ENCODE results near the gene NSMCE4A. TPM values are rescaled to one million over a fixed set of nuclear protein-coding genes. Genes with fewer than 3 reads are reported as not detected.
"Not testable (repeated sequence)": the region's sequence is repeated elsewhere in the genome, so short reads cannot be mapped to it uniquely, and the experiment has no call there.

Gene NSMCE4A
- total RNA-seq (10 to 100 TPM; 71.2 to 74.8 TPM), polyA plus RNA-seq (10 to 100 TPM; 57.0 to 69.9 TPM)

- H3K4me1 ChIP-seq (ENCODE audit: insufficient read depth, low read length) = peaks cover 20% of the 10 kb centered on the region
- peak within 1 kb of the TSS in 4 of 7 donors; percentile 7 to 62 (median 29) for H3K27ac Mint-ChIP-seq
- no peaks in the 10 kb centered on the region for H3K9me3 Mint-ChIP-seq
- ChIA-PET CTCF (ENCODE audit: partially characterized antibody) (interaction anchor here (0.9 to 1.7 kb wide), 5 partner anchors 8 to 47 kb away, joined by 3 to 11 read pairs (median 3); partner anchors contain the start of gene ATE1), POLR2A (ENCODE audit: partially characterized antibody) (interaction anchor here (1.0 to 2.1 kb wide), 3 partner anchors 12 to 47 kb away, joined by 3 to 11 read pairs (median 6); partner anchors contain the start of gene ATE1)
- H3K4me3 Mint-ChIP-seq = peak within 1 kb of the TSS; percentile 78 to 87 (median 83)
- DNase-seq = peak; percentile 59 to 72 (median 65)
- peak within 1 kb of the TSS; percentile 62 for H3K27ac ChIP-seq (ENCODE audit: low read depth, low read length)
- intact Hi-C loops (cut with micrococcal nuclease) = loop anchor here (1.0 kb wide), 1 partner anchor 46 kb away; the partner anchor contains the start of gene ATE1
- peak within 1 kb of the TSS; percentile 52 to 77 for H3K4me3 ChIP-seq (ENCODE audit: low read length in 2 of 2)
- no peaks in the 10 kb centered on the region for H3K27me3 Mint-ChIP-seq
- H3K36me3 ChIP-seq (ENCODE audit: insufficient read depth, low read length) = peaks cover 6% of the 10 kb centered on the region
- H3K4me1 Mint-ChIP-seq = peaks cover 14 to 34% (median 20%) of the 10 kb centered on the region in 4 donors
- no peaks in the 10 kb centered on the region for H3K27me3 ChIP-seq (ENCODE audit: insufficient read depth, low read length)
- H3K36me3 Mint-ChIP-seq = peaks cover 13 to 15% of the 10 kb centered on the region in 2 donors
- H3K9me3 ChIP-seq (ENCODE audit: control insufficient read depth in 1 of 2, low read length in 2 of 2) = no peaks in the 10 kb centered on the region
Observed at GRCh38 chr10:121974535-121975294, at the start of gene NSMCE4A. TSS of gene NSMCE4A (minus strand) at chr10:121975217. CDS start at chr10:121975165, 52 bp downstream.

GRCh38 chr10:122023257-122023656 lies 48.2 kb upstream of the NSMCE4A start:
- H3K36me3 ChIP-seq (ENCODE audit: insufficient read depth, low read length); intact Hi-C loops (cut with micrococcal nuclease); H3K27ac Mint-ChIP-seq; H3K27me3 Mint-ChIP-seq; H3K27ac ChIP-seq (ENCODE audit: low read depth, low read length); H3K36me3 Mint-ChIP-seq; H3K4me3 ChIP-seq (ENCODE audit: low read length in 2 of 2); H3K9me3 ChIP-seq (ENCODE audit: control insufficient read depth in 1 of 2, low read length in 2 of 2); H3K9me3 Mint-ChIP-seq; DNase-seq; POLR2A ChIA-PET (ENCODE audit: partially characterized antibody); H3K4me3 Mint-ChIP-seq; H3K27me3 ChIP-seq (ENCODE audit: insufficient read depth, low read length); H3K4me1 Mint-ChIP-seq; H3K4me1 ChIP-seq (ENCODE audit: insufficient read depth, low read length): not testable (repeated sequence)
- CTCF ChIA-PET (ENCODE audit: partially characterized antibody) = interaction anchor here (1.7 kb wide), 1 partner anchor 12 kb away, joined by 3 read pairs; no protein-coding TSS in a partner anchor

- CTCF ChIA-PET (ENCODE audit: partially characterized antibody) = interaction anchor here (1.7 kb wide), 1 partner anchor 11 kb away, joined by 3 read pairs; no protein-coding TSS in a partner anchor
Observed at GRCh38 chr10:122022276-122022675, 47.3 kb upstream of the NSMCE4A start.

GRCh38 chr10:122021828-122022227 lies 46.8 kb upstream of the NSMCE4A start:
- Histone ChIP-seq H3K4me1 (ENCODE audit: insufficient read depth, low read length) (no peaks in the 10 kb centered on the region), H3K27me3 (ENCODE audit: insufficient read depth, low read length) (no peaks in the 10 kb centered on the region), H3K27ac (ENCODE audit: low read depth, low read length) (no peak overlapping the region), H3K36me3 (ENCODE audit: insufficient read depth, low read length) (no peaks in the 10 kb centered on the region), H3K9me3 (ENCODE audit: control insufficient read depth in 1 of 2, low read length in 2 of 2) (no peaks in the 10 kb centered on the region), H3K4me3 (ENCODE audit: low read length in 2 of 2) (no peak overlapping the region)
- Mint-ChIP-seq H3K4me1 (peaks cover 0 to 1% (median 0%) of the 10 kb centered on the region in 4 donors), H3K27me3 (peaks cover 3% of the 10 kb centered on the region in 2 donors), H3K27ac (peak overlapping the region in 1 of 7 donors; percentile 37), H3K36me3 (no peaks in the 10 kb centered on the region), H3K4me3 (no peak overlapping the region), H3K9me3 (peaks cover 0 to 5% (median 0%) of the 10 kb centered on the region in 8 donors)
- intact Hi-C loops (cut with micrococcal nuclease) = no loop called here
- CTCF ChIA-PET (ENCODE audit: partially characterized antibody) = interaction anchor here (1.7 kb wide), 1 partner anchor 11 kb away, joined by 3 read pairs; no protein-coding TSS in a partner anchor
- no peak for DNase-seq
- POLR2A ChIA-PET (ENCODE audit: partially characterized antibody) = no interaction called here

More at GRCh38 chr10:122022276-122022675, 47.3 kb upstream of the NSMCE4A start:
- H3K27ac Mint-ChIP-seq = no peak overlapping the region
- Histone ChIP-seq H3K27me3 (ENCODE audit: insufficient read depth, low read length) (no peaks in the 10 kb centered on the region), H3K4me1 (ENCODE audit: insufficient read depth, low read length) (no peaks in the 10 kb centered on the region), H3K27ac (ENCODE audit: low read depth, low read length) (no peak overlapping the region), H3K9me3 (ENCODE audit: control insufficient read depth in 1 of 2, low read length in 2 of 2) (no peaks in the 10 kb centered on the region), H3K36me3 (ENCODE audit: insufficient read depth, low read length) (no peaks in the 10 kb centered on the region), H3K4me3 (ENCODE audit: low read length in 2 of 2) (no peak overlapping the region)
- H3K9me3 Mint-ChIP-seq = peaks cover 0 to 2% (median 0%) of the 10 kb centered on the region in 8 donors
- H3K4me1 Mint-ChIP-seq = peaks cover 0 to 1% (median 0%) of the 10 kb centered on the region in 4 donors
- DNase-seq = no peak
- no peak overlapping the region for H3K4me3 Mint-ChIP-seq
- intact Hi-C loops (cut with micrococcal nuclease) = no loop called here
- POLR2A ChIA-PET (ENCODE audit: partially characterized antibody) = no interaction called here
- peaks cover 2 to 3% of the 10 kb centered on the region in 2 donors for H3K27me3 Mint-ChIP-seq
- no peaks in the 10 kb centered on the region for H3K36me3 Mint-ChIP-seq

- no peak for DNase-seq
- peak overlapping the region in 1 of 7 donors; percentile 29 for H3K27ac Mint-ChIP-seq
- no peaks in the 10 kb centered on the region for H3K36me3 Mint-ChIP-seq
- Histone ChIP-seq H3K9me3 (ENCODE audit: control insufficient read depth in 1 of 2, low read length in 2 of 2) (no peaks in the 10 kb centered on the region), H3K27me3 (ENCODE audit: insufficient read depth, low read length) (no peaks in the 10 kb centered on the region), H3K4me3 (ENCODE audit: low read length in 2 of 2) (no peak overlapping the region), H3K36me3 (ENCODE audit: insufficient read depth, low read length) (no peaks in the 10 kb centered on the region), H3K27ac (ENCODE audit: low read depth, low read length) (no peak overlapping the region), H3K4me1 (ENCODE audit: insufficient read depth, low read length) (no peaks in the 10 kb centered on the region)
- ChIA-PET POLR2A (ENCODE audit: partially characterized antibody) (no interaction called here), CTCF (ENCODE audit: partially characterized antibody) (interaction anchor here (1.7 kb wide), 1 partner anchor 10 kb away, joined by 3 read pairs; no protein-coding TSS in a partner anchor)
- H3K9me3 Mint-ChIP-seq = peaks cover 0 to 5% (median 0%) of the 10 kb centered on the region in 8 donors
- peaks cover 3 to 5% of the 10 kb centered on the region in 2 donors for H3K27me3 Mint-ChIP-seq
- H3K4me1 Mint-ChIP-seq = peaks cover 0 to 1% (median 0%) of the 10 kb centered on the region in 4 donors
- intact Hi-C loops (cut with micrococcal nuclease) = no loop called here
- H3K4me3 Mint-ChIP-seq = no peak overlapping the region
Observed at GRCh38 chr10:122021379-122021778, 46.4 kb upstream of the NSMCE4A start.

- no peak overlapping the region for H3K27ac ChIP-seq (ENCODE audit: low read depth, low read length)
- no peaks in the 10 kb centered on the region for H3K27me3 ChIP-seq (ENCODE audit: insufficient read depth, low read length)
- no peak overlapping the region for H3K4me3 ChIP-seq (ENCODE audit: low read length in 2 of 2)
- no peak for DNase-seq
- Mint-ChIP-seq H3K4me3 (no peak overlapping the region), H3K36me3 (no peaks in the 10 kb centered on the region), H3K27me3 (peaks cover 3 to 5% of the 10 kb centered on the region in 2 donors), H3K9me3 (peaks cover 0 to 5% (median 0%) of the 10 kb centered on the region in 8 donors), H3K27ac (no peak overlapping the region), H3K4me1 (peaks cover 0 to 1% (median 0%) of the 10 kb centered on the region in 4 donors)
- H3K9me3 ChIP-seq (ENCODE audit: control insufficient read depth in 1 of 2, low read length in 2 of 2) = no peaks in the 10 kb centered on the region
- CTCF ChIA-PET (ENCODE audit: partially characterized antibody) = no interaction called here
- POLR2A ChIA-PET (ENCODE audit: partially characterized antibody) = no interaction called here
- no peaks in the 10 kb centered on the region for H3K4me1 ChIP-seq (ENCODE audit: insufficient read depth, low read length)
- intact Hi-C loops (cut with micrococcal nuclease) = no loop called here
- no peaks in the 10 kb centered on the region for H3K36me3 ChIP-seq (ENCODE audit: insufficient read depth, low read length)
Observed at GRCh38 chr10:122020226-122020625, 45.2 kb upstream of the NSMCE4A start.

GRCh38 chr10:122019414-122019975 lies 44.5 kb upstream of the NSMCE4A start:
- POLR2A ChIA-PET (ENCODE audit: partially characterized antibody) = no interaction called here

More at GRCh38 chr10:122019414-122019975, 44.5 kb upstream of the NSMCE4A start:
- H3K27me3 Mint-ChIP-seq = peaks cover 3 to 5% of the 10 kb centered on the region in 2 donors
- no peak for DNase-seq
- Histone ChIP-seq H3K36me3 (ENCODE audit: insufficient read depth, low read length) (no peaks in the 10 kb centered on the region), H3K4me1 (ENCODE audit: insufficient read depth, low read length) (no peaks in the 10 kb centered on the region), H3K27me3 (ENCODE audit: insufficient read depth, low read length) (no peaks in the 10 kb centered on the region), H3K9me3 (ENCODE audit: control insufficient read depth in 1 of 2, low read length in 2 of 2) (no peaks in the 10 kb centered on the region), H3K27ac (ENCODE audit: low read depth, low read length) (no peak overlapping the region), H3K4me3 (ENCODE audit: low read length in 2 of 2) (no peak overlapping the region)
- peaks cover 0 to 1% (median 0%) of the 10 kb centered on the region in 4 donors for H3K4me1 Mint-ChIP-seq
- no peak overlapping the region for H3K4me3 Mint-ChIP-seq
- no peaks in the 10 kb centered on the region for H3K36me3 Mint-ChIP-seq
- intact Hi-C loops (cut with micrococcal nuclease) = no loop called here
- CTCF ChIA-PET (ENCODE audit: partially characterized antibody) = no interaction called here
- H3K9me3 Mint-ChIP-seq = peaks cover 0 to 5% (median 0%) of the 10 kb centered on the region in 8 donors
- no peak overlapping the region for H3K27ac Mint-ChIP-seq
